Neural cell (in vitro differentiated cells): ENCODE results near the gene TROAP. TPM values are rescaled to one million over a fixed set of nuclear protein-coding genes. Genes with fewer than 3 reads are reported as not detected.
"Not testable (repeated sequence)": the region's sequence is repeated elsewhere in the genome, so short reads cannot be mapped to it uniquely, and the experiment has no call there.

Source experiments
- H2AFZ ChIP-seq: fragments of 200-600, 300-800 bp; sonication (generic), shearing (Covaris generic); 2 replicates; pipeline ENCODE4 v1.6.0; 2014; ENCODE audit warnings: low read depth, mild to moderate bottlenecking, antibody characterized with exemption, low read length, moderate library complexity
- H3F3A ChIP-seq: fragments of 200-600 bp; shearing (Covaris generic); 2 replicates; pipeline ENCODE4 v1.6.1; 2016; ENCODE audit warnings: mild to moderate bottlenecking, moderate library complexity, mixed read lengths, antibody characterized with exemption, low read length; ENCODE audit not compliant: insufficient read depth, poor library complexity, severe bottlenecking
- H3K27ac ChIP-seq: fragments of 200-600, 300-800 bp; sonication (generic), shearing (Covaris generic); 2 replicates; pipeline ENCODE4 v1.5.1; 2014; ENCODE audit warnings: mild to moderate bottlenecking, low read length, moderate library complexity
- H3K27me3 ChIP-seq: fragments of 300-800, 200-600 bp; sonication (generic), shearing (Covaris generic); 2 replicates; pipeline ENCODE4 v1.6.0; 2014; ENCODE audit warnings: mild to moderate bottlenecking, low read depth, low read length, moderate library complexity; ENCODE audit not compliant: insufficient read depth
- H3K36me3 ChIP-seq: fragments of 300-800, 200-600 bp; sonication (generic), shearing (Covaris generic); 2 replicates; pipeline ENCODE4 v1.5.1; 2014; ENCODE audit warnings: mild to moderate bottlenecking, antibody characterized with exemption, low read length, moderate library complexity; ENCODE audit not compliant: insufficient read depth
- H3K4me2 ChIP-seq: fragments of 300-800, 200-600 bp; sonication (generic), shearing (Covaris generic); 2 replicates; pipeline ENCODE4 v1.6.0; 2014; ENCODE audit warnings: mild to moderate bottlenecking, low read length
- H3K4me3 ChIP-seq: fragments of 300-800, 200-600 bp; sonication (generic), shearing (Covaris generic); 2 replicates; pipeline ENCODE4 v1.5.1; 2014; ENCODE audit warnings: mild to moderate bottlenecking, low read length, moderate library complexity
- H3K79me2 ChIP-seq: fragments of 200-600 bp; shearing (Covaris generic); replicated peaks from 2 replicates; pipeline ENCODE4 v1.6.0; 2014; ENCODE audit warnings: mild to moderate bottlenecking, low read length, moderate library complexity; ENCODE audit not compliant: insufficient read depth
- H3K9ac ChIP-seq: fragments of 300-800, 200-600 bp; sonication (generic), shearing (Covaris generic); 2 replicates; pipeline ENCODE4 v1.6.1; 2016; ENCODE audit warnings: mild to moderate bottlenecking, low read length, mixed read lengths
- H3K9me2 ChIP-seq: fragments of 200-600 bp; shearing (Covaris generic); 2 replicates; pipeline ENCODE4 v1.6.1; 2016; ENCODE audit warnings: mild to moderate bottlenecking, low read length, mixed read lengths; ENCODE audit not compliant: insufficient read depth
- H3K9me3 ChIP-seq: fragments of 200-600, 300-800 bp; sonication (generic), shearing (Covaris generic); 2 replicates; pipeline ENCODE4 v1.6.1; 2016; ENCODE audit warnings: mild to moderate bottlenecking, mixed run types, low read length, moderate library complexity, mixed read lengths
- H4K20me1 ChIP-seq: fragments of 200-600 bp; shearing (Covaris generic); 2 replicates; pipeline ENCODE4 v1.6.1; 2016; ENCODE audit warnings: mild to moderate bottlenecking, mixed run types; ENCODE audit not compliant: insufficient read depth
- CTCF ChIP-seq: fragments of 450-650 bp; IDR thresholded peaks from 2 replicates; pipeline ENCODE4 v1.5.1; 2014; ENCODE audit warnings: antibody characterized with exemption, mild to moderate bottlenecking, moderate library complexity; ENCODE audit not compliant: poor library complexity, severe bottlenecking
- EP300 ChIP-seq: fragments of 450-650 bp; conservative IDR thresholded peaks from 2 replicates; pipeline ENCODE4 v1.6.1; 2014; ENCODE audit warnings: antibody characterized with exemption, mild to moderate bottlenecking, moderate library complexity; ENCODE audit not compliant: poor library complexity, severe bottlenecking
- EZH2 ChIP-seq: fragments of 200-600, 300-800 bp; shearing (Covaris generic), sonication (generic); IDR thresholded peaks from 2 replicates; pipeline ENCODE4 v1.6.1; 2014; ENCODE audit warnings: antibody characterized with exemption, low read length, borderline replicate concordance, mild to moderate bottlenecking; ENCODE audit not compliant: insufficient read depth, poor library complexity, severe bottlenecking
- MXI1 ChIP-seq: fragments of 450-650 bp; conservative IDR thresholded peaks from 2 replicates; pipeline ENCODE4 v1.6.1; 2014; ENCODE audit warnings: antibody characterized with exemption, mild to moderate bottlenecking; ENCODE audit not compliant: poor library complexity, severe bottlenecking
- POLR2AphosphoS5 ChIP-seq: IDR thresholded peaks from 2 replicates; pipeline ENCODE4 v1.6.1; 2012
- RAD21 ChIP-seq: fragments of 450-650 bp; conservative IDR thresholded peaks from 2 replicates; pipeline ENCODE4 v1.6.1; 2014; ENCODE audit warnings: antibody characterized with exemption, mild to moderate bottlenecking, moderate library complexity
- REST ChIP-seq: IDR thresholded peaks from 2 replicates; pipeline ENCODE4 v1.6.1; 2012; ENCODE audit warnings: borderline replicate concordance
- SMC3 ChIP-seq: fragments of 450-650 bp; conservative IDR thresholded peaks from 2 replicates; pipeline ENCODE4 v1.6.1; 2014; ENCODE audit warnings: antibody characterized with exemption, mild to moderate bottlenecking, moderate library complexity; ENCODE audit not compliant: poor library complexity
- TAF1 ChIP-seq: IDR thresholded peaks from 2 replicates; pipeline ENCODE4 v1.6.1; 2012; ENCODE audit warnings: low read depth
- polyA plus RNA-seq: library from polyadenylated mRNA; depleted of rRNA; stranded (reverse); fragments of >200 nt; gene quantifications from 2 replicates; pipeline ENCODE4 v1.2.3, GENCODE V29; 2014

TROAP gene
- polyA plus RNA-seq, 1 donor from 2014 or later = 1.3 TPM

- no peak overlapping the region for H2AFZ ChIP-seq
- H3K27me3 ChIP-seq = peaks cover 59% of the 10 kb centered on the region
- no peaks in the 10 kb centered on the region for H3K9me2 ChIP-seq
- H3K9ac ChIP-seq = no peak overlapping the region
- H3K9me3 ChIP-seq = no peaks in the 10 kb centered on the region
- H3K79me2 ChIP-seq = no peaks in the 10 kb centered on the region
- H3F3A ChIP-seq = no peaks in the 10 kb centered on the region
- TF ChIP-seq CTCF (no peak), EZH2 (no peak), POLR2AphosphoS5 (no peak), REST (no peak), TAF1 (no peak), MXI1 (no peak), SMC3 (no peak), EP300 (no peak), RAD21 (no peak)
- H4K20me1 ChIP-seq = no peaks in the 10 kb centered on the region
- H3K27ac ChIP-seq = no peak overlapping the region
- no peak overlapping the region for H3K4me2 ChIP-seq
- H3K4me3 ChIP-seq = no peak overlapping the region
- no peaks in the 10 kb centered on the region for H3K36me3 ChIP-seq
These were observed 9.9 kb downstream of the TROAP start for GRCh38 chr12:49332891-49333371.

- H4K20me1 ChIP-seq, H3K79me2 ChIP-seq, H3K27ac ChIP-seq, H3K9ac ChIP-seq, H3F3A ChIP-seq, H2AFZ ChIP-seq, H3K36me3 ChIP-seq, H3K4me3 ChIP-seq, H3K9me3 ChIP-seq, H3K4me2 ChIP-seq, H3K9me2 ChIP-seq: not testable (repeated sequence)
- H3K27me3 ChIP-seq = peaks cover 66% of the 10 kb centered on the region
These were observed 10.7 kb downstream of the TROAP start for GRCh38 chr12:49333778-49334177.

GRCh38 chr12:49334226-49334625, 11.2 kb downstream of the TROAP start:
- TF ChIP-seq TAF1 (no peak), POLR2AphosphoS5 (no peak), RAD21 (no peak), MXI1 (no peak), CTCF (no peak), EZH2 (no peak), REST (no peak), EP300 (no peak)
- Histone ChIP-seq H3K4me2 (no peak overlapping the region), H3F3A (no peaks in the 10 kb centered on the region), H3K9me2 (no peaks in the 10 kb centered on the region), H3K4me3 (no peak overlapping the region), H3K27me3 (peaks cover 71% of the 10 kb centered on the region), H3K27ac (no peak overlapping the region), H4K20me1 (no peaks in the 10 kb centered on the region), H3K9me3 (no peaks in the 10 kb centered on the region), H3K79me2 (no peaks in the 10 kb centered on the region), H2AFZ (no peak overlapping the region), H3K36me3 (no peaks in the 10 kb centered on the region), H3K9ac (no peak overlapping the region)
